ENCODE measurements around the gene RGMA. TPM values are rescaled to one million over a fixed set of nuclear protein-coding genes. Genes with fewer than 3 reads are reported as not detected.

Gene RGMA
- total and polyA plus RNA-seq, 2 donors (not counting 1 experiment from before 2014, with no cell fraction given), result not detected

DNA sequence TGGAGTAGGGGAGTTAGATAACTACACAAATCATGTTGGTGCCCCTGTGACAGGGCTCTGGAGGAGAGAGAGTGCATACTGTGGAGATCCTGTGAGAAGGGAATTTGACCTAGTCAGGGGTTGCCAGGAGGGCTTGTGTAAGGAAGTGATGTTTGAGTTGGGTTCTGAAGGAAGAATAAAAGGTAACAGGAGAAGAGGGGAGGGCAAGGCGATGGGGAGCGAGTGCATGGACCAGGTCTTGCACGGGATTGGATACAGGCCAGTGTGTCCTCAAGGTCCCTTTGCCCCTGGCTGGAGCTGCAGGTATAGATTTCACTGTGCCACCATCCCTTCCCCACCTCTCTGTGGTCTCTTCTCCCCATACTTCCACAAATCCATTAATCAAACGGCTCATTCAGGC is 83.9 kb downstream of the RGMA start:
- Histone ChIP-seq H3K4me3 (ENCODE audit: control extremely low read depth in 1 of 5, extremely low read depth in 1 of 5, insufficient read depth in 1 of 5, low read depth in 2 of 5, low read length in 4 of 5) (no peak overlapping the region), H3K9ac (ENCODE audit: low read length) (no peak overlapping the region), H3K79me2 (ENCODE audit: control insufficient read depth, insufficient read depth, low read length) (peaks cover 21% of the 10 kb centered on the region), H3K4me2 (replicated peaks; ENCODE audit: low read depth, low read length, poor library complexity, severe bottlenecking) (no peak overlapping the region), H2AFZ (ENCODE audit: insufficient read depth, low read depth, low read length, poor library complexity, severe bottlenecking) (no peak overlapping the region), H3K9me3 (ENCODE audit: control extremely low read depth in 1 of 3, control insufficient read depth in 2 of 3, insufficient read depth in 1 of 3, low read length in 2 of 3) (no peaks in the 10 kb centered on the region), H4K20me1 (ENCODE audit: control insufficient read depth, insufficient read depth, low read length, poor library complexity, severe bottlenecking) (peaks cover 14% of the 10 kb centered on the region), H3K27me3 (replicated peaks in 1 of 4; ENCODE audit: control extremely low read depth in 1 of 4, control insufficient read depth in 3 of 4, insufficient read depth in 4 of 4, low read length in 3 of 4) (no peaks in the 10 kb centered on the region), H3K36me3 (replicated peaks in 1 of 2; ENCODE audit: control extremely low read depth in 1 of 2, control insufficient read depth in 1 of 2, extremely low read depth in 1 of 2, insufficient read depth in 2 of 2, low read length in 1 of 2) (peaks cover 15 to 96% of the 10 kb centered on the region in 2 experiments), H3K4me1 (ENCODE audit: control insufficient read depth in 2 of 2, insufficient read depth in 2 of 2, low read length in 2 of 2) (no peaks in the 10 kb centered on the region), H3K27ac (ENCODE audit: low read length in 2 of 2) (no peak overlapping the region)
- CTCF ChIA-PET, result no interaction called here
- H3K27me3 Mint-ChIP-seq, result no peaks in the 10 kb centered on the region
- no peaks in the 10 kb centered on the region for H3K4me1 Mint-ChIP-seq
- ATAC-seq (ENCODE audit: low read depth), result no peak
- WGBS (ENCODE audit: insufficient coverage), result 100% methylated on average over 1 of the region's 4 CpGs
- no peak overlapping the region for H3K27ac Mint-ChIP-seq
- POLR2A ChIA-PET, result no interaction called here
- no peak overlapping the region for H3K4me3 Mint-ChIP-seq
- intact Hi-C loops (cut with micrococcal nuclease), result loop anchor here (5.0 kb wide), 1 partner anchor 33 kb away; no protein-coding TSS in a partner anchor
- H3K9me3 Mint-ChIP-seq (ENCODE audit: insufficient read depth), result no peaks in the 10 kb centered on the region
- TF ChIP-seq, protein P1, sequence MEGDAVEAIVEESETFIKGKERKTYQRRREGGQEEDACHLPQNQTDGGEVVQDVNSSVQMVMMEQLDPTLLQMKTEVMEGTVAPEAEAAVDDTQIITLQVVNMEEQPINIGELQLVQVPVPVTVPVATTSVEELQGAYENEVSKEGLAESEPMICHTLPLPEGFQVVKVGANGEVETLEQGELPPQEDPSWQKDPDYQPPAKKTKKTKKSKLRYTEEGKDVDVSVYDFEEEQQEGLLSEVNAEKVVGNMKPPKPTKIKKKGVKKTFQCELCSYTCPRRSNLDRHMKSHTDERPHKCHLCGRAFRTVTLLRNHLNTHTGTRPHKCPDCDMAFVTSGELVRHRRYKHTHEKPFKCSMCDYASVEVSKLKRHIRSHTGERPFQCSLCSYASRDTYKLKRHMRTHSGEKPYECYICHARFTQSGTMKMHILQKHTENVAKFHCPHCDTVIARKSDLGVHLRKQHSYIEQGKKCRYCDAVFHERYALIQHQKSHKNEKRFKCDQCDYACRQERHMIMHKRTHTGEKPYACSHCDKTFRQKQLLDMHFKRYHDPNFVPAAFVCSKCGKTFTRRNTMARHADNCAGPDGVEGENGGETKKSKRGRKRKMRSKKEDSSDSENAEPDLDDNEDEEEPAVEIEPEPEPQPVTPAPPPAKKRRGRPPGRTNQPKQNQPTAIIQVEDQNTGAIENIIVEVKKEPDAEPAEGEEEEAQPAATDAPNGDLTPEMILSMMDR (IDR thresholded peaks at IDR 0.05), result no peak
- no peak for TF ChIP-seq EZH2 (IDR thresholded peaks at IDR 0.05; ENCODE audit: borderline replicate concordance, insufficient read depth, low read depth, low read length, poor library complexity, severe bottlenecking)
- no peak for DNase-seq

- peaks cover 32% of the 10 kb centered on the region for H3K79me2 ChIP-seq (ENCODE audit: control insufficient read depth, insufficient read depth, low read length)
- H3K9me3 ChIP-seq (ENCODE audit: control extremely low read depth in 1 of 3, control insufficient read depth in 2 of 3, insufficient read depth in 1 of 3, low read length in 2 of 3), result no peaks in the 10 kb centered on the region
- peaks cover 34 to 98% of the 10 kb centered on the region in 2 experiments for H3K36me3 ChIP-seq (replicated peaks in 1 of 2; ENCODE audit: control extremely low read depth in 1 of 2, control insufficient read depth in 1 of 2, extremely low read depth in 1 of 2, insufficient read depth in 2 of 2, low read length in 1 of 2)
- H3K4me1 Mint-ChIP-seq, result no peaks in the 10 kb centered on the region
- intact Hi-C loops (cut with micrococcal nuclease), result no loop called here
- no peaks in the 10 kb centered on the region for H3K9me3 Mint-ChIP-seq (ENCODE audit: insufficient read depth)
- no peak overlapping the region for H3K9ac ChIP-seq (ENCODE audit: low read length)
- H3K4me1 ChIP-seq (ENCODE audit: control insufficient read depth in 2 of 2, insufficient read depth in 2 of 2, low read length in 2 of 2), result no peaks in the 10 kb centered on the region
- DNase-seq (no peak), ATAC-seq (ENCODE audit: low read depth) (no peak)
- H3K4me2 ChIP-seq (replicated peaks; ENCODE audit: low read depth, low read length, poor library complexity, severe bottlenecking), result no peak overlapping the region
- H4K20me1 ChIP-seq (ENCODE audit: control insufficient read depth, insufficient read depth, low read length, poor library complexity, severe bottlenecking), result peaks cover 10% of the 10 kb centered on the region
- H3K27ac ChIP-seq (ENCODE audit: low read length in 2 of 2), result no peak overlapping the region
- no peaks in the 10 kb centered on the region for H3K27me3 ChIP-seq (replicated peaks in 1 of 4; ENCODE audit: control extremely low read depth in 1 of 4, control insufficient read depth in 3 of 4, insufficient read depth in 4 of 4, low read length in 3 of 4)
- H2AFZ ChIP-seq (ENCODE audit: insufficient read depth, low read depth, low read length, poor library complexity, severe bottlenecking), result no peak overlapping the region
- POLR2A ChIA-PET, result no interaction called here
- no peak overlapping the region for H3K4me3 ChIP-seq (ENCODE audit: control extremely low read depth in 1 of 5, extremely low read depth in 1 of 5, insufficient read depth in 1 of 5, low read depth in 2 of 5, low read length in 4 of 5)
- no peaks in the 10 kb centered on the region for H3K27me3 Mint-ChIP-seq
- CTCF ChIA-PET, result interaction anchor here (0.6 to 2.2 kb wide), 2 partner anchors 204 to 286 kb away, joined by 3 to 9 read pairs; no protein-coding TSS in a partner anchor
- WGBS (ENCODE audit: insufficient coverage), result no CpG with 5 or more reads among the region's 2 CpGs
- no peak for TF ChIP-seq EZH2 (IDR thresholded peaks at IDR 0.05; ENCODE audit: borderline replicate concordance, insufficient read depth, low read depth, low read length, poor library complexity, severe bottlenecking)
- TF ChIP-seq, protein P1 (IDR thresholded peaks at IDR 0.05), result no peak
- H3K4me3 Mint-ChIP-seq, result no peak overlapping the region
- H3K27ac Mint-ChIP-seq, result no peak overlapping the region
Observed at GRCh38 chr15:93001881-93002280, 87.1 kb downstream of the RGMA start.
